Stomach (tissue), 4 donors: ENCODE measurements around the gene ERG.

Experiments
- EP300 ChIP-seq: sonication (generic); formaldehyde crosslinking; IDR thresholded peaks from one replicate; pipeline ENCODE4 v1.6.1; 2017; ENCODE audit warnings: antibody characterized with exemption
- POLR2A ChIP-seq, 4 donors: fragments of 450-650 bp; IDR thresholded peaks; one replicate each; pipeline ENCODE4 v1.6.1; 2016; ENCODE audit warnings: antibody characterized with exemption in 4 of 4, control low read depth in 2 of 4, mild to moderate bottlenecking in 1 of 4, moderate library complexity in 1 of 4
- POLR2AphosphoS5 ChIP-seq, 3 donors: sonication (generic); formaldehyde crosslinking; IDR thresholded peaks; one replicate each; pipeline ENCODE4 v1.6.1; 2016; ENCODE audit warnings: antibody characterized with exemption in 3 of 3
- TF ChIP-seq, protein P1 (sequence below), 7 experiments: fragments of 450-650 bp in 4 of 7; fragments of 200-600 bp in 3 of 7; sonication (generic) in 3 of 7; IDR thresholded peaks; one replicate each; pipeline ENCODE4 v1.5.1; 2016 to 2019; ENCODE audit warnings: antibody characterized with exemption in 7 of 7, control low read depth in 2 of 7, mild to moderate bottlenecking in 1 of 7

DNA sequence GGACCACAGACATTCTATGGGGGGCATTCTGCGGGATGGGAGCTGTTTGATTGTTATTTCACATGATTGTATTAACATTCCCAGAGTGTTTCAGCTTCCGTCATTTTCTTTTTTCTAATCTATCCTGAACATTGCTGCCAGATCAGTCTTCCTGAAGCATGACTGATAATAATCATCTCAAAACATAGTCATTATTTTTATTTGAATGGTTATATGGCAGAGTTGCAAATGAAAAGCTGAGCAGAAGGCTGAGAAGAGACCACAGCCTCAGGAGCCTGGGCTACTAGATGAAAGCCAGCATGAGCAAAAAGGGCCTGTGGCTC, 109.0 kb downstream of the ERG start:
- no peak for TF ChIP-seq POLR2AphosphoS5 (IDR thresholded peaks at IDR 0.05)
- TF ChIP-seq, protein P1, sequence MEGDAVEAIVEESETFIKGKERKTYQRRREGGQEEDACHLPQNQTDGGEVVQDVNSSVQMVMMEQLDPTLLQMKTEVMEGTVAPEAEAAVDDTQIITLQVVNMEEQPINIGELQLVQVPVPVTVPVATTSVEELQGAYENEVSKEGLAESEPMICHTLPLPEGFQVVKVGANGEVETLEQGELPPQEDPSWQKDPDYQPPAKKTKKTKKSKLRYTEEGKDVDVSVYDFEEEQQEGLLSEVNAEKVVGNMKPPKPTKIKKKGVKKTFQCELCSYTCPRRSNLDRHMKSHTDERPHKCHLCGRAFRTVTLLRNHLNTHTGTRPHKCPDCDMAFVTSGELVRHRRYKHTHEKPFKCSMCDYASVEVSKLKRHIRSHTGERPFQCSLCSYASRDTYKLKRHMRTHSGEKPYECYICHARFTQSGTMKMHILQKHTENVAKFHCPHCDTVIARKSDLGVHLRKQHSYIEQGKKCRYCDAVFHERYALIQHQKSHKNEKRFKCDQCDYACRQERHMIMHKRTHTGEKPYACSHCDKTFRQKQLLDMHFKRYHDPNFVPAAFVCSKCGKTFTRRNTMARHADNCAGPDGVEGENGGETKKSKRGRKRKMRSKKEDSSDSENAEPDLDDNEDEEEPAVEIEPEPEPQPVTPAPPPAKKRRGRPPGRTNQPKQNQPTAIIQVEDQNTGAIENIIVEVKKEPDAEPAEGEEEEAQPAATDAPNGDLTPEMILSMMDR (IDR thresholded peaks at IDR 0.05) = no peak
- no peak for TF ChIP-seq POLR2A (IDR thresholded peaks at IDR 0.05)
- TF ChIP-seq EP300 = no peak
